ENCODE results near the gene RHD.

- TF ChIP-seq POLR2AphosphoS5 (IDR thresholded peaks at IDR 0.05) (no peak), CTCF (IDR thresholded peaks at IDR 0.05) (no peak)
These were observed 88.6 kb downstream of the RHD start for GRCh38 chr1:25360596-25361581.

All from sigmoid colon (tissue), 4 donors.